Measurements from ENCODE around the gene STEAP2. TPM values are rescaled to one million over a fixed set of nuclear protein-coding genes. Genes with fewer than 3 reads are reported as not detected.

The STEAP2 gene
- total and polyA plus RNA-seq, 2 of the 4 experiments (the other 2 are of a cell fraction) = 1.8 to 3.9 TPM

GRCh38 chr7:90269163-90269562, 57.6 kb downstream of the STEAP2 start:
- DNase-seq = no peak
- H3K36me3 ChIP-seq (ENCODE audit: control insufficient read depth, insufficient read depth, low read length) = no peaks in the 10 kb centered on the region
- no peak overlapping the region for H2BK120ac ChIP-seq (ENCODE audit: low read depth, low read length)
- ChIA-PET CTCF (no interaction called here), POLR2A (ENCODE audit: unreplicated experiment) (no interaction called here)
- intact Hi-C loops (cut with micrococcal nuclease) = no loop called here
- no peak overlapping the region for H2AK9ac ChIP-seq (replicated peaks; ENCODE audit: low read depth, low read length, poor library complexity)
- no peaks in the 10 kb centered on the region for H4K20me1 ChIP-seq (ENCODE audit: insufficient read depth, low read length)
- no TSS peak for BruUV-seq (replicated peaks)
- no peak overlapping the region for H2AK5ac ChIP-seq (ENCODE audit: low read depth, low read length)
- H2BK5ac ChIP-seq (ENCODE audit: low read depth, low read length, poor library complexity, severe bottlenecking) = no peak overlapping the region
- no peak overlapping the region for H2AFZ ChIP-seq (replicated peaks; ENCODE audit: low read length, poor library complexity)
- no peak for TF ChIP-seq SMC3 (IDR thresholded peaks at IDR 0.05; ENCODE audit: low read depth, low read length)
- TF ChIP-seq, protein P1, sequence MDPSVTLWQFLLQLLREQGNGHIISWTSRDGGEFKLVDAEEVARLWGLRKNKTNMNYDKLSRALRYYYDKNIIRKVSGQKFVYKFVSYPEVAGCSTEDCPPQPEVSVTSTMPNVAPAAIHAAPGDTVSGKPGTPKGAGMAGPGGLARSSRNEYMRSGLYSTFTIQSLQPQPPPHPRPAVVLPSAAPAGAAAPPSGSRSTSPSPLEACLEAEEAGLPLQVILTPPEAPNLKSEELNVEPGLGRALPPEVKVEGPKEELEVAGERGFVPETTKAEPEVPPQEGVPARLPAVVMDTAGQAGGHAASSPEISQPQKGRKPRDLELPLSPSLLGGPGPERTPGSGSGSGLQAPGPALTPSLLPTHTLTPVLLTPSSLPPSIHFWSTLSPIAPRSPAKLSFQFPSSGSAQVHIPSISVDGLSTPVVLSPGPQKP (IDR thresholded peaks at IDR 0.05; ENCODE audit: borderline replicate concordance, low read depth, low read length) = no peak
- H3K4me1 ChIP-seq (ENCODE audit: control insufficient read depth, insufficient read depth, low read length) = no peaks in the 10 kb centered on the region
- H3K56ac ChIP-seq (ENCODE audit: extremely low read depth, insufficient read depth, low read length) = no peak overlapping the region
- H3K23ac ChIP-seq (ENCODE audit: low read depth, low read length) = no peak overlapping the region
- no peaks in the 10 kb centered on the region for H3K79me1 ChIP-seq (ENCODE audit: low read depth in 1 of 2, low read length in 2 of 2)
- H3K4me2 ChIP-seq (ENCODE audit: low read depth, low read length) = no peak overlapping the region
- 86% methylated on average over 1 of the region's 1 CpG; no CpG with 5 or more reads in 1 of the 2 experiments for WGBS, 2 experiments (ENCODE audit: extremely low coverage in 2 of 2, insufficient read length in 1 of 2)
- H3K14ac ChIP-seq (replicated peaks; ENCODE audit: low read depth, low read length) = no peak overlapping the region
- H3K4me3 ChIP-seq (ENCODE audit: insufficient read depth, low read depth, low read length) = no peak overlapping the region
- H3K27ac ChIP-seq (ENCODE audit: insufficient read depth, low read length) = no peak overlapping the region
- no peak overlapping the region for H4K8ac ChIP-seq (ENCODE audit: low read depth in 2 of 2, low read length in 2 of 2)
- ATAC-seq (ENCODE audit: low read depth) = no peak
- no peak overlapping the region for H4K91ac ChIP-seq (ENCODE audit: insufficient read depth, low read depth, low read length)
- no peaks in the 10 kb centered on the region for H3K27me3 ChIP-seq (ENCODE audit: control insufficient read depth, insufficient read depth, low read length)
- H2BK15ac ChIP-seq (ENCODE audit: low read depth, low read length) = no peak overlapping the region
- dilution Hi-C loops (cut with HindIII; ENCODE audit: low sequenced_read_pairs, unreplicated experiment) = no loop called here
- no peak overlapping the region for H2BK20ac ChIP-seq (ENCODE audit: low read depth, low read length)
- H3K9me1 ChIP-seq (ENCODE audit: insufficient read depth, low read length) = no peaks in the 10 kb centered on the region
- H3K9me3 ChIP-seq (ENCODE audit: control insufficient read depth, insufficient read depth, low read length) = no peaks in the 10 kb centered on the region
- H4K5ac ChIP-seq (ENCODE audit: low read depth, low read length) = no peak overlapping the region
- in situ Hi-C loops (cut with MboI; ENCODE audit: low sequenced_read_pairs) = loop anchor here (10.0 kb wide), 1 partner anchor 104 kb away; no protein-coding TSS in a partner anchor
- no peak overlapping the region for H3K18ac ChIP-seq (ENCODE audit: low read depth, low read length)
- H3K9ac ChIP-seq (ENCODE audit: low read depth, low read length) = no peak overlapping the region
- H3K4ac ChIP-seq (ENCODE audit: low read depth, low read length) = no peak overlapping the region

Data from IMR-90 (cell line).